Ovary (tissue), 9 donors: ENCODE results near the gene MON1B. TPM values are rescaled to one million over a fixed set of nuclear protein-coding genes. Genes with fewer than 3 reads are reported as not detected.
A peak's percentile ranks its signal among the peaks of the same experiment; 100 is the strongest.

Source experiments
- DNase-seq, 5 donors: peaks; one replicate each; pipeline ENCODE4 v3.0.0-alpha.2; 2019 to 2020
- H3K27ac ChIP-seq, 2 donors: fragments of 200-600 bp; one replicate each; pipeline versions ENCODE4 v1.5.1 to v1.8.0; 2019 to 2022
- H3K27me3 ChIP-seq: fragments of 200-600 bp; one replicate; pipeline ENCODE4 v1.8.0; 2022
- H3K36me3 ChIP-seq: fragments of 200-600 bp; sonication (generic); one replicate; pipeline ENCODE4 v1.5.1; 2019
- H3K4me1 ChIP-seq: one replicate; pipeline ENCODE4 v1.8.1; 2013; ENCODE audit warnings: mild to moderate bottlenecking, moderate library complexity; ENCODE audit not compliant: insufficient read depth
- H3K4me3 ChIP-seq: fragments of 200-600 bp; sonication (generic); one replicate; pipeline ENCODE4 v1.5.1; 2017
- H3K9me3 ChIP-seq, 2 donors: fragments of 200-600 bp in 1 of 2; sonication (generic) in 1 of 2; one replicate each; pipeline versions ENCODE4 v1.5.1 to v1.8.1; 2013 to 2019; ENCODE audit warnings: mild to moderate bottlenecking in 1 of 2, moderate library complexity in 1 of 2
- CTCF ChIP-seq, 3 donors: fragments of 450-650 bp in 2 of 3; fragments of 200-600 bp in 1 of 3; IDR thresholded peaks; one replicate each; pipeline versions ENCODE4 v1.5.1 to v1.8.0; 2016 to 2022; ENCODE audit warnings: antibody characterized with exemption in 3 of 3, mild to moderate bottlenecking in 1 of 3
- EP300 ChIP-seq: sonication (generic); formaldehyde crosslinking; IDR thresholded peaks from one replicate; pipeline ENCODE4 v1.6.1; 2017; ENCODE audit warnings: antibody characterized with exemption
- POLR2A ChIP-seq: fragments of 450-650 bp; IDR thresholded peaks from one replicate; pipeline ENCODE4 v1.6.1; 2017; ENCODE audit warnings: antibody characterized with exemption, mild to moderate bottlenecking, moderate library complexity
- WGBS, 3 donors: extraction: QIAGEN DNeasy Blood & Tissue Kit in 1 of 3; methylation state at CpG; one replicate each; pipeline versions ENCODE4 v1.1.5 to v1.1.7; 2013 to 2017; 5-methylcytosine and 5-hydroxymethylcytosine counted together
- intact Hi-C, 4 donors: fragments of 100-400 bp; cut with DNase I; formaldehyde crosslinking; loops; one replicate each; pipeline versions ENCODE4 v1.11.0 to v1.15.1; 2022 to 2023
- polyA plus RNA-seq, 2 donors: library from polyadenylated mRNA; stranded (reverse); fragments of 200-250 nt in 1 of 2; fragments of 350-450 nt in 1 of 2; fragmentation: Illumina TruSeq in 1 of 2; extraction: RNeasy Lipid Tissue Mini Kit (QIAGEN cat#74804) in 1 of 2; gene quantifications; one replicate each; pipeline ENCODE4 v1.2.3, GENCODE V29; 2013 to 2014
- total RNA-seq, 7 donors: library from RNA; depleted of rRNA in 2 of 7; stranded (reverse); fragments of >200 nt in 2 of 7; fragmentation: NEBNext Ultra II Directional in 3 of 7; extraction: Animal tissue kit (Norgen Biotek cat#: 25700) in 3 of 7; gene quantifications; one replicate each; pipeline versions ENCODE4 v1.1.0 to v1.2.4, GENCODE V29; 2016 to 2023
- donor health status: DM: no; HTN: no; CAD: no; lungs with moderate emphysema.
- donor health status: DM: no; HTN: no; CAD: no.
- donor health status: Bipolar disorder and iron deficiency.
- donor health status: DM: yes; HTN: yes; CAD: no.
- donor health status: DM: no; HTN: no; CAD: no.
- donor health status: DM: yes; HTN: yes; CAD: no.

MON1B gene
- total and polyA plus RNA-seq, 9 donors = 11.8 to 42.1 (median 24.5) TPM

DNA sequence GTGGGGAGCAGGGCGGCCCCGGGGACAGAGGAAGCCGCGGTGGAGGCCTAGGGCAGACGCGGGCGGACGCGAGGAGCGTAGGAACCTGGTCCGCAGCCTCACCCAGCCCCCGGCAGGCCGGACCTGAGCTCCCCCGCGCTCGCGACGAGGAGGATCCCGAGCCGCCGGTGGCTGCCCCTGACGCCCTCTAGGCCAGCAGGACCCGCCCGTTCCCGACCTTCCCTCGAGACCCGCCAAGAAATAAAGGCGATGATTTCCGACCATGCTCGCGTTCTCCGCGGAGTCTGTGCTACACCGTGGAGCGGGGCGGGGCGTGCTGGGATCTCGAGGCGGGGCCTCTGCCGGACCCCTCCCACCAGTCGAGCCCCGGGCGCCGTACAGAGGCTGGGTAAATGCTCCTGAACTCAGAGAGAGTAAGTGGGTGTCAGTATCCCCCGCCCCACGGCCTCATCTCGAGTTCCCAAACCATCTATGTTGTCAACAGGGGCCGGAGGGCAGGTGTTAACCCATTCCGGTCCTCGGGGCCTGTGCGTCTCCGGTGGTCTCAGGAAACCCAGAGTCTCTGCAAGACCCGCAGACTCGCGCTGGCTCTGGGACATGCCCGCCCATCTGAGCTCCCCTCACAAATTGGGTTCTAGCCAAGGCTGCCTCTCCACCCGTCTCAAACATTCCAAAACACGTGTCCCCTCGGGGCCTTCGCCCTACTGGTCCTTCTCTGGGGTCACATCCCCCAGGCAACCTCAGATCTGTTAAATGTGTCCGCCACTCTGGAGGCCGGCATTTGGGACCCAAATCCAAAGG, 22.0 kb downstream of the MON1B start:
- WGBS, 3 donors = 17 to 36% (median 20%) methylated on average over 29 to 62 of the region's 62 CpGs
- Histone ChIP-seq H3K36me3 (no peaks in the 10 kb centered on the region), H3K4me1 (no peaks in the 10 kb centered on the region), H3K9me3 (no peaks in the 10 kb centered on the region), H3K27ac (peak overlapping the region; percentile 88 to 96), H3K4me3 (peak overlapping the region; percentile 75), H3K27me3 (no peaks in the 10 kb centered on the region)
- intact Hi-C loops = no loop called here
- DNase-seq = peak; percentile 80 to 86 (median 86)
- TF ChIP-seq POLR2A (peak; percentile 74), CTCF (IDR thresholded peaks at IDR 0.05) (no peak)

GRCh38 chr16:77213542-77214106, 22.6 kb downstream of the MON1B start:
- Histone ChIP-seq H3K36me3 (no peaks in the 10 kb centered on the region), H3K27me3 (no peaks in the 10 kb centered on the region), H3K4me3 (no peak overlapping the region), H3K9me3 (no peaks in the 10 kb centered on the region), H3K4me1 (no peaks in the 10 kb centered on the region), H3K27ac (no peak overlapping the region)
- intact Hi-C loops = no loop called here
- WGBS, 3 donors = 87 to 93% (median 92%) methylated on average over 15 of the region's 15 CpGs
- peak in 3 of 5 donors; percentile 29 to 46 (median 43) for DNase-seq
- no peak for TF ChIP-seq POLR2A
- TF ChIP-seq CTCF (IDR thresholded peaks at IDR 0.05) = no peak
- no peak for TF ChIP-seq EP300

DNA sequence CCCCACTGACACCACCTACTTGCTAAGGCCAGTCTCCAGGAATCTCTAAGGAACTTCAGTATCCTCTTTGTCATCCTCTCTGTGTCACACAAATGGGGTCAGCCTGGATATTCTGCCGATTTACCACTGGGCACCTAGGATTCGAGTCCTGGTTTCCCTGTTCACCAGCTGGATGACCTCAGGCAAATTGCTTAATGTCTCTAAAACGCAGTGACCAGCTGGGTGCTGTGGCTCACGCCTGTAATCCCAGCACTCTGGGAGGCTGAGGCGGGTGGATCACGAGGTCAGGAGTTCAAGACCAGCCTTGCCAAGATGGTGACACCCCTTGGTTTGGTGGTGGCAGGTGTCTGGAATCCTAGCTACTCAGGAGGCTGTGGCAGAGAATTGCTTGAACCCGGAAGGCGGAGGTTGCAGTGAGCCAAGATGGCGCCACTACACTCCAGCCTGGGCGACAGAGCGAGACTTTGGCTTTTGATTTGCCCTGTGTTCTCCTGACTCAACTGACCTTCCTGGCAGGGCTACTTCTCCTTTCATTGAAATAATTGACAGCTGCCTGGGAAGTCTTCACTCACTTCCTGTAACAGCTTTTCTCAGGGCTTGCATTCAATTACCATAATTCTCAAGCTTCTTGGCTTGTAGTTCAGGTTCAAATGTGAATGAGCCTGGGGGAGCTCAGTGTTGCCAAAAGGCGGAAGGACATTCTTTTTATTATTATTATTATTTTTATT, 23.6 kb downstream of the MON1B start:
- H3K9me3 ChIP-seq = no peaks in the 10 kb centered on the region
- H3K27ac ChIP-seq = no peak overlapping the region
- DNase-seq = no peak
- 86 to 90% (median 89%) methylated on average over 12 of the region's 12 CpGs for WGBS, 3 donors
- H3K4me1 ChIP-seq = no peaks in the 10 kb centered on the region
- H3K36me3 ChIP-seq = no peaks in the 10 kb centered on the region
- TF ChIP-seq CTCF (IDR thresholded peaks at IDR 0.05) = no peak
- no peak for TF ChIP-seq EP300
- intact Hi-C loops = no loop called here
- no peak overlapping the region for H3K4me3 ChIP-seq
- no peaks in the 10 kb centered on the region for H3K27me3 ChIP-seq

GRCh38 chr16:77219437-77219836, 28.4 kb downstream of the MON1B start:
- no peak overlapping the region for H3K27ac ChIP-seq
- H3K36me3 ChIP-seq = no peaks in the 10 kb centered on the region
- H3K9me3 ChIP-seq = no peaks in the 10 kb centered on the region
- TF ChIP-seq CTCF (IDR thresholded peaks at IDR 0.05) = no peak
- TF ChIP-seq EP300 = no peak
- no peak for TF ChIP-seq POLR2A
- intact Hi-C loops = no loop called here
- H3K4me1 ChIP-seq = peaks cover 2% of the 10 kb centered on the region
- WGBS, 3 donors = 63 to 72% (median 63%) methylated on average over 3 of the region's 3 CpGs
- DNase-seq = no peak
- no peaks in the 10 kb centered on the region for H3K27me3 ChIP-seq
- no peak overlapping the region for H3K4me3 ChIP-seq
